ENCODE results near the gene NEGR1. TPM values are rescaled to one million over a fixed set of nuclear protein-coding genes. Genes with fewer than 3 reads are reported as not detected.

Gene NEGR1
- polyA plus RNA-seq, 1 donor from 2014 or later, result 47.4 TPM

GRCh38 chr1:71414179-71414578 is 868.2 kb downstream of the NEGR1 start:
- Histone ChIP-seq H3K9me2 (ENCODE audit: insufficient read depth, low read length) (no peaks in the 10 kb centered on the region), H4K20me1 (ENCODE audit: insufficient read depth) (no peaks in the 10 kb centered on the region), H2AFZ (ENCODE audit: low read depth, low read length) (no peak overlapping the region), H3K27me3 (ENCODE audit: insufficient read depth, low read depth, low read length) (no peaks in the 10 kb centered on the region), H3K9me3 (ENCODE audit: low read length) (no peaks in the 10 kb centered on the region), H3K36me3 (ENCODE audit: insufficient read depth, low read length) (no peaks in the 10 kb centered on the region), H3K27ac (ENCODE audit: low read length) (no peak overlapping the region), H3K9ac (ENCODE audit: low read length) (no peak overlapping the region), H3F3A (ENCODE audit: insufficient read depth, low read length, poor library complexity, severe bottlenecking) (no peaks in the 10 kb centered on the region), H3K4me2 (ENCODE audit: low read length) (no peak overlapping the region), H3K4me3 (ENCODE audit: low read length) (no peak overlapping the region), H3K79me2 (replicated peaks; ENCODE audit: insufficient read depth, low read length) (no peaks in the 10 kb centered on the region)
- no peak for TF ChIP-seq SMC3 (conservative IDR thresholded peaks at IDR 0.05; ENCODE audit: poor library complexity)

GRCh38 chr1:71413441-71414175 is 868.7 kb downstream of the NEGR1 start:
- Histone ChIP-seq H3K36me3 (ENCODE audit: insufficient read depth, low read length) (no peaks in the 10 kb centered on the region), H3K27me3 (ENCODE audit: insufficient read depth, low read depth, low read length) (no peaks in the 10 kb centered on the region), H3K27ac (ENCODE audit: low read length) (no peak overlapping the region), H2AFZ (ENCODE audit: low read depth, low read length) (no peak overlapping the region), H3K4me2 (ENCODE audit: low read length) (no peak overlapping the region), H4K20me1 (ENCODE audit: insufficient read depth) (no peaks in the 10 kb centered on the region), H3K9me3 (ENCODE audit: low read length) (no peaks in the 10 kb centered on the region), H3F3A (ENCODE audit: insufficient read depth, low read length, poor library complexity, severe bottlenecking) (no peaks in the 10 kb centered on the region), H3K79me2 (replicated peaks; ENCODE audit: insufficient read depth, low read length) (no peaks in the 10 kb centered on the region), H3K9me2 (ENCODE audit: insufficient read depth, low read length) (no peaks in the 10 kb centered on the region), H3K9ac (ENCODE audit: low read length) (no peak overlapping the region), H3K4me3 (ENCODE audit: low read length) (no peak overlapping the region)
- TF ChIP-seq MXI1 (conservative IDR thresholded peaks at IDR 0.05; ENCODE audit: poor library complexity, severe bottlenecking) (no peak), POLR2AphosphoS5 (IDR thresholded peaks at IDR 0.05) (no peak), EP300 (conservative IDR thresholded peaks at IDR 0.05; ENCODE audit: poor library complexity, severe bottlenecking) (no peak), RAD21 (conservative IDR thresholded peaks at IDR 0.05) (no peak), SMC3 (conservative IDR thresholded peaks at IDR 0.05; ENCODE audit: poor library complexity) (no peak), REST (IDR thresholded peaks at IDR 0.05; ENCODE audit: borderline replicate concordance) (no peak), EZH2 (IDR thresholded peaks at IDR 0.05; ENCODE audit: borderline replicate concordance, insufficient read depth, low read length, poor library complexity, severe bottlenecking) (no peak), TAF1 (IDR thresholded peaks at IDR 0.05; ENCODE audit: low read depth) (no peak), CTCF (IDR thresholded peaks at IDR 0.05; ENCODE audit: poor library complexity, severe bottlenecking) (no peak)
